Vagina (tissue), 2 donors: ENCODE measurements around the gene NFIX. TPM values are rescaled to one million over a fixed set of nuclear protein-coding genes. Genes with fewer than 3 reads are reported as not detected.

Source experiments
- DNase-seq, 2 donors: peaks; one replicate each; pipeline ENCODE4 v3.0.0-alpha.2; 2017; ENCODE audit errors: extremely low spot score in 2 of 2
- H3K27ac ChIP-seq: fragments of 200-600 bp; sonication (generic); one replicate; pipeline ENCODE4 v1.5.1; 2019
- H3K27me3 ChIP-seq: fragments of 200-600 bp; sonication (generic); one replicate; pipeline ENCODE4 v1.5.1; 2019
- H3K36me3 ChIP-seq, 2 donors: fragments of 200-600 bp; sonication (generic); one replicate each; pipeline ENCODE4 v1.5.1; 2017 to 2019
- H3K4me1 ChIP-seq: fragments of 200-600 bp; sonication (generic); one replicate; pipeline ENCODE4 v1.5.1; 2019
- H3K4me3 ChIP-seq, 2 donors: fragments of 200-600 bp; sonication (generic); 1 replicate in 1 of 2; 2 replicates in 1 of 2; pipeline ENCODE4 v1.5.1; 2016 to 2019
- H3K9me3 ChIP-seq: fragments of 200-600 bp; sonication (generic); one replicate; pipeline ENCODE4 v1.5.1; 2019
- CTCF ChIP-seq, 3 experiments: fragments of 450-650 bp in 2 of 3; fragments of 200-600 bp in 1 of 3; sonication (generic) in 1 of 3; IDR thresholded peaks; one replicate each; pipeline ENCODE4 v1.5.1; 2017 to 2019; ENCODE audit warnings: antibody characterized with exemption in 3 of 3, mild to moderate bottlenecking in 2 of 3, moderate library complexity in 2 of 3
- POLR2A ChIP-seq, 2 donors: fragments of 450-650 bp; IDR thresholded peaks; one replicate each; pipeline ENCODE4 v1.6.1; 2017; ENCODE audit warnings: antibody characterized with exemption in 2 of 2, mild to moderate bottlenecking in 2 of 2, moderate library complexity in 2 of 2
- POLR2AphosphoS5 ChIP-seq, 2 donors: sonication (generic); formaldehyde crosslinking; IDR thresholded peaks; one replicate each; pipeline ENCODE4 v1.9.0; 2017; ENCODE audit warnings: antibody characterized with exemption in 2 of 2, mild to moderate bottlenecking in 2 of 2, low read depth in 1 of 2; ENCODE audit not compliant: insufficient read depth in 1 of 2
- intact Hi-C: fragments of 100-400 bp; cut with DNase I; formaldehyde crosslinking; loops from one replicate; pipeline ENCODE4 v1.15.1; 2023
- total RNA-seq: library from RNA; depleted of rRNA; stranded (reverse); fragments of >200 nt; gene quantifications from one replicate; pipeline ENCODE4 v1.2.3, GENCODE V29; 2016

NFIX gene
- total RNA-seq, 1 donor from 2014 or later = 81.8 TPM

- Histone ChIP-seq H3K36me3 (no peaks in the 10 kb centered on the region), H3K4me1 (peaks cover 79% of the 10 kb centered on the region), H3K4me3 (peak overlapping the region; percentile 36 to 39), H3K9me3 (no peaks in the 10 kb centered on the region), H3K27me3 (no peaks in the 10 kb centered on the region), H3K27ac (peak overlapping the region; percentile 90)
- DNase-seq = no peak
- intact Hi-C loops = no loop called here
- peak; percentile 61 to 69 for TF ChIP-seq POLR2AphosphoS5 (IDR thresholded peaks at IDR 0.05; ENCODE audit: insufficient read depth in 1 of 2, low read depth in 1 of 2)
- no peak for TF ChIP-seq POLR2A (IDR thresholded peaks at IDR 0.05)
- peak in 1 of 3 experiments; percentile 2 for TF ChIP-seq CTCF (IDR thresholded peaks at IDR 0.05)
Measured at GRCh38 chr19:13099073-13099999, 104.1 kb downstream of the NFIX start.

- DNase-seq = no peak
- peak overlapping the region; percentile 90 for H3K27ac ChIP-seq
Measured at GRCh38 chr19:13100031-13100588, 104.8 kb downstream of the NFIX start.

GRCh38 chr19:13100841-13101589, 105.7 kb downstream of the NFIX start:
- TF ChIP-seq POLR2AphosphoS5 (IDR thresholded peaks at IDR 0.05; ENCODE audit: insufficient read depth in 1 of 2, low read depth in 1 of 2) (no peak), CTCF (IDR thresholded peaks at IDR 0.05) (no peak), POLR2A (IDR thresholded peaks at IDR 0.05) (no peak)
- Histone ChIP-seq H3K4me3 (peak overlapping the region; percentile 42 to 46), H3K27me3 (no peaks in the 10 kb centered on the region), H3K4me1 (peaks cover 71% of the 10 kb centered on the region), H3K36me3 (no peaks in the 10 kb centered on the region), H3K9me3 (no peaks in the 10 kb centered on the region), H3K27ac (peak overlapping the region; percentile 25)
- no peak for DNase-seq
- intact Hi-C loops = loop anchor here (5.0 kb wide), 1 partner anchor 51 kb away; the partner anchor contains the start of genes IER2 and STX10

More at GRCh38 chr19:13100031-13100588, 104.8 kb downstream of the NFIX start:
- TF ChIP-seq POLR2AphosphoS5 (IDR thresholded peaks at IDR 0.05; ENCODE audit: insufficient read depth in 1 of 2, low read depth in 1 of 2) (no peak), CTCF (IDR thresholded peaks at IDR 0.05) (no peak), POLR2A (IDR thresholded peaks at IDR 0.05) (no peak)
- intact Hi-C loops = loop anchor here (5.0 kb wide), 1 partner anchor 52 kb away; the partner anchor contains the start of genes IER2 and STX10
- Histone ChIP-seq H3K36me3 (no peaks in the 10 kb centered on the region), H3K4me3 (peak overlapping the region in 1 of 2 donors; percentile 39), H3K27me3 (no peaks in the 10 kb centered on the region), H3K4me1 (peaks cover 80% of the 10 kb centered on the region), H3K9me3 (no peaks in the 10 kb centered on the region)

GRCh38 chr19:13101590-13102415, 106.5 kb downstream of the NFIX start:
- Histone ChIP-seq H3K36me3 (no peaks in the 10 kb centered on the region), H3K4me3 (peak overlapping the region; percentile 42 to 46), H3K4me1 (peaks cover 64% of the 10 kb centered on the region), H3K27me3 (no peaks in the 10 kb centered on the region), H3K9me3 (no peaks in the 10 kb centered on the region), H3K27ac (peak overlapping the region; percentile 77)
- intact Hi-C loops = loop anchor here (5.0 kb wide), 1 partner anchor 50 kb away; the partner anchor contains the start of genes IER2 and STX10
- TF ChIP-seq POLR2AphosphoS5 (IDR thresholded peaks at IDR 0.05; ENCODE audit: insufficient read depth in 1 of 2, low read depth in 1 of 2) (no peak), CTCF (IDR thresholded peaks at IDR 0.05) (no peak), POLR2A (IDR thresholded peaks at IDR 0.05) (no peak)
- no peak for DNase-seq
